ENCODE measurements around the gene EPX.

EPX gene

GRCh38 chr17:58247511-58248363 is 55.2 kb downstream of the EPX start:
- CTCF ChIA-PET = interaction anchor here (1.0 to 6.4 kb wide), 5 partner anchors 11 to 105 kb away, joined by 3 to 72 read pairs (median 3); partner anchors contain the start of genes LPO and SUPT4H1
- DNase-seq (ENCODE audit: low read depth, low spot score) = no peak
- H3K4me3 ChIP-seq (ENCODE audit: low read depth, low read length) = no peak overlapping the region
- TF ChIP-seq CTCF (IDR thresholded peaks at IDR 0.05; ENCODE audit: insufficient read depth, low read length, missing control alignments) = no peak
- POLR2A ChIA-PET = no interaction called here

GRCh38 chr17:58248955-58249269 is 56.4 kb downstream of the EPX start:
- CTCF ChIA-PET = interaction anchor here (0.6 to 6.4 kb wide), 20 partner anchors 9 to 210 kb away, joined by 3 to 72 read pairs (median 6); partner anchors contain the start of genes LPO, MKS1, MPO and SUPT4H1
- no peak for DNase-seq (ENCODE audit: low read depth, low spot score)
- TF ChIP-seq CTCF (IDR thresholded peaks at IDR 0.05; ENCODE audit: insufficient read depth, low read length, missing control alignments) = no peak
- peak overlapping the region; percentile 62 for H3K4me3 ChIP-seq (ENCODE audit: low read depth, low read length)
- POLR2A ChIA-PET = no interaction called here

GRCh38 chr17:58249270-58250133 is 57.0 kb downstream of the EPX start:
- ChIA-PET CTCF (interaction anchor here (0.6 to 6.4 kb wide), 32 partner anchors 8 to 209 kb away, joined by 3 to 72 read pairs (median 4); partner anchors contain the start of genes LPO, MKS1, MPO and RNF43), POLR2A (no interaction called here)
- H3K4me3 ChIP-seq (ENCODE audit: low read depth, low read length) = peak overlapping the region; percentile 62
- no peak for DNase-seq (ENCODE audit: low read depth, low spot score)
- peak; percentile 95 for TF ChIP-seq CTCF (IDR thresholded peaks at IDR 0.05; ENCODE audit: insufficient read depth, low read length, missing control alignments)

GRCh38 chr17:58250344-58251011 is 58.0 kb downstream of the EPX start:
- POLR2A ChIA-PET = no interaction called here
- CTCF ChIA-PET = interaction anchor here (0.6 to 6.4 kb wide), 27 partner anchors 8 to 197 kb away, joined by 3 to 72 read pairs (median 4); partner anchors contain the start of genes LPO, MKS1, MPO and RNF43
- H3K4me3 ChIP-seq (ENCODE audit: low read depth, low read length) = no peak overlapping the region
- TF ChIP-seq CTCF (IDR thresholded peaks at IDR 0.05; ENCODE audit: insufficient read depth, low read length, missing control alignments) = no peak
- no peak for DNase-seq (ENCODE audit: low read depth, low spot score)

- no peak overlapping the region for H3K4me3 ChIP-seq (ENCODE audit: low read depth, low read length)
- DNase-seq (ENCODE audit: low read depth, low spot score) = no peak
- ChIA-PET CTCF (interaction anchor here (3.4 to 6.4 kb wide), 2 partner anchors 15 to 32 kb away, joined by 21 to 72 read pairs; partner anchors contain the start of genes LPO and MKS1), POLR2A (no interaction called here)
- TF ChIP-seq CTCF (IDR thresholded peaks at IDR 0.05; ENCODE audit: insufficient read depth, low read length, missing control alignments) = no peak
Measured at GRCh38 chr17:58252141-58252540, 59.6 kb downstream of the EPX start.
